ENCODE results near the gene SP140. TPM values are rescaled to one million over a fixed set of nuclear protein-coding genes. Genes with fewer than 3 reads are reported as not detected.

SP140 gene
- total and polyA plus RNA-seq, 2 experiments from 2014 or later: 0.24 to 0.70 TPM

DNA sequence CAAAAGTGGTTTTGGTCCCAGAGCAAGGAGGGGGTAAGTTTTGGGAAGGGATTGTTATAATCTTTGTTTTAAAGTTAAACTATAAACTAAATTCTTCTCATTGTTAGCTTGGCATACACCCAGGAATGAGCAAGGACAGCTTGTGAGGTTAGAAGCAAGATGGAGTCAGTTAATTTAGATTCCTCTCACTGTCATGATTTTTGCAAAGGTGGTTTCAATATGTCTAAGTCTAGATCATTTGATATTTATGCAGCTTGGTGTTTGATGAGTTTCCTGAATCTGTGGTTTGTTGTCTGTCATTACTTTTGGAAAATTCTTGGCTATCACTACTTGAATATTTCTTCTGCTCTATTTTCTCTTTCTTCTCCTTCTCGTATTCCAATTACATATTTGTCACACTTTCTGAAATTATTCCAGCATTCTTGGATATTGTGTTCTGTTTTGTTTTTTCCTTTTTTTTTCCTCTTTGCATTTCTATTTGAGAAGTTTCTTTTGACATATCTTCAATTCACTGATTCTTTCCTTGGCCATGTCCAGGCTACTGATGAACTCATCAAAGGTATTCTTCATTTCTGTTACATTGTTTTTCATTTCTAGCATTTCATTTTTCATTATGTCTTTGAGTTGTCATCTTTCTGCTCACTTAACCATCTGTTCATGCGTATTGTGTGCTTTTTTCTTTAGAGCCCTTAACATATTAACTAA lies 5.1 kb downstream of the SP140 start:
- Histone ChIP-seq H3K9me2 (ENCODE audit: insufficient read depth) (no peaks in the 10 kb centered on the region), H3K4me2 (no peak overlapping the region), H4K20me1 (replicated peaks; ENCODE audit: insufficient read depth) (no peaks in the 10 kb centered on the region), H3K4me1 (ENCODE audit: insufficient read depth) (0 out of 2 replicates have a peak, but pooled peaks cover 8% of the 10 kb centered on the region), H2AFZ (peak overlapping the region; percentile 54; the same call in 1 of the 2 replicates), H3K27ac (ENCODE audit: low read depth) (peak overlapping the region; percentile 46; the same call in 1 of the 2 replicates), H3F3A (replicated peaks; ENCODE audit: low read depth) (no peaks in the 10 kb centered on the region), H3K27me3 (ENCODE audit: insufficient read depth) (no peaks in the 10 kb centered on the region), H3K36me3 (ENCODE audit: insufficient read depth) (no peaks in the 10 kb centered on the region), H3K79me2 (replicated peaks; ENCODE audit: insufficient read depth) (no peaks in the 10 kb centered on the region), H3K4me3 (no peak overlapping the region)
- Mint-ChIP-seq H3K27me3 (ENCODE audit: insufficient read depth, low read depth, poor library complexity) (peaks cover 3% of the 10 kb centered on the region), H3K9me3 (peaks cover 19% of the 10 kb centered on the region), H3K36me3 (ENCODE audit: low read depth) (peaks cover 17% of the 10 kb centered on the region), H3K4me3 (no peak overlapping the region), H3K27ac (peak overlapping the region; percentile 92), H3K4me1 (peaks cover 9% of the 10 kb centered on the region; the same call in 2 of the 3 replicates)
- DNase-seq (ENCODE audit: low spot score) (no peak), ATAC-seq (no peak)
- TF ChIP-seq NANOG (IDR thresholded peaks at IDR 0.05; ENCODE audit: borderline replicate concordance) (no peak), ZNF114 (CRISPR knock-in tag; IDR thresholded peaks at IDR 0.05) (no peak), ZNF331 (CRISPR knock-in tag; IDR thresholded peaks at IDR 0.05; ENCODE audit: low read depth) (no peak), POLR2AphosphoS5 (IDR thresholded peaks at IDR 0.05; ENCODE audit: low read depth) (no peak), STAT1 (IDR thresholded peaks at IDR 0.05; ENCODE audit: unreplicated experiment) (no peak), EZH2phosphoT487 (IDR thresholded peaks at IDR 0.05; ENCODE audit: unreplicated experiment) (no peak), CTCF (conservative IDR thresholded peaks at IDR 0.05; ENCODE audit: low read depth in 2 of 2) (no peak), EZH2 (IDR thresholded peaks at IDR 0.05; ENCODE audit: low read depth, unreplicated experiment) (no peak), REST (IDR thresholded peaks at IDR 0.05; ENCODE audit: unreplicated experiment) (no peak), JUNB (IDR thresholded peaks at IDR 0.05; ENCODE audit: unreplicated experiment) (no peak), ETS1 (IDR thresholded peaks at IDR 0.05) (no peak), CREB1 (CRISPR knock-in tag; IDR thresholded peaks at IDR 0.05; ENCODE audit: low read depth) (no peak)
- TF ChIP-seq, protein P1, sequence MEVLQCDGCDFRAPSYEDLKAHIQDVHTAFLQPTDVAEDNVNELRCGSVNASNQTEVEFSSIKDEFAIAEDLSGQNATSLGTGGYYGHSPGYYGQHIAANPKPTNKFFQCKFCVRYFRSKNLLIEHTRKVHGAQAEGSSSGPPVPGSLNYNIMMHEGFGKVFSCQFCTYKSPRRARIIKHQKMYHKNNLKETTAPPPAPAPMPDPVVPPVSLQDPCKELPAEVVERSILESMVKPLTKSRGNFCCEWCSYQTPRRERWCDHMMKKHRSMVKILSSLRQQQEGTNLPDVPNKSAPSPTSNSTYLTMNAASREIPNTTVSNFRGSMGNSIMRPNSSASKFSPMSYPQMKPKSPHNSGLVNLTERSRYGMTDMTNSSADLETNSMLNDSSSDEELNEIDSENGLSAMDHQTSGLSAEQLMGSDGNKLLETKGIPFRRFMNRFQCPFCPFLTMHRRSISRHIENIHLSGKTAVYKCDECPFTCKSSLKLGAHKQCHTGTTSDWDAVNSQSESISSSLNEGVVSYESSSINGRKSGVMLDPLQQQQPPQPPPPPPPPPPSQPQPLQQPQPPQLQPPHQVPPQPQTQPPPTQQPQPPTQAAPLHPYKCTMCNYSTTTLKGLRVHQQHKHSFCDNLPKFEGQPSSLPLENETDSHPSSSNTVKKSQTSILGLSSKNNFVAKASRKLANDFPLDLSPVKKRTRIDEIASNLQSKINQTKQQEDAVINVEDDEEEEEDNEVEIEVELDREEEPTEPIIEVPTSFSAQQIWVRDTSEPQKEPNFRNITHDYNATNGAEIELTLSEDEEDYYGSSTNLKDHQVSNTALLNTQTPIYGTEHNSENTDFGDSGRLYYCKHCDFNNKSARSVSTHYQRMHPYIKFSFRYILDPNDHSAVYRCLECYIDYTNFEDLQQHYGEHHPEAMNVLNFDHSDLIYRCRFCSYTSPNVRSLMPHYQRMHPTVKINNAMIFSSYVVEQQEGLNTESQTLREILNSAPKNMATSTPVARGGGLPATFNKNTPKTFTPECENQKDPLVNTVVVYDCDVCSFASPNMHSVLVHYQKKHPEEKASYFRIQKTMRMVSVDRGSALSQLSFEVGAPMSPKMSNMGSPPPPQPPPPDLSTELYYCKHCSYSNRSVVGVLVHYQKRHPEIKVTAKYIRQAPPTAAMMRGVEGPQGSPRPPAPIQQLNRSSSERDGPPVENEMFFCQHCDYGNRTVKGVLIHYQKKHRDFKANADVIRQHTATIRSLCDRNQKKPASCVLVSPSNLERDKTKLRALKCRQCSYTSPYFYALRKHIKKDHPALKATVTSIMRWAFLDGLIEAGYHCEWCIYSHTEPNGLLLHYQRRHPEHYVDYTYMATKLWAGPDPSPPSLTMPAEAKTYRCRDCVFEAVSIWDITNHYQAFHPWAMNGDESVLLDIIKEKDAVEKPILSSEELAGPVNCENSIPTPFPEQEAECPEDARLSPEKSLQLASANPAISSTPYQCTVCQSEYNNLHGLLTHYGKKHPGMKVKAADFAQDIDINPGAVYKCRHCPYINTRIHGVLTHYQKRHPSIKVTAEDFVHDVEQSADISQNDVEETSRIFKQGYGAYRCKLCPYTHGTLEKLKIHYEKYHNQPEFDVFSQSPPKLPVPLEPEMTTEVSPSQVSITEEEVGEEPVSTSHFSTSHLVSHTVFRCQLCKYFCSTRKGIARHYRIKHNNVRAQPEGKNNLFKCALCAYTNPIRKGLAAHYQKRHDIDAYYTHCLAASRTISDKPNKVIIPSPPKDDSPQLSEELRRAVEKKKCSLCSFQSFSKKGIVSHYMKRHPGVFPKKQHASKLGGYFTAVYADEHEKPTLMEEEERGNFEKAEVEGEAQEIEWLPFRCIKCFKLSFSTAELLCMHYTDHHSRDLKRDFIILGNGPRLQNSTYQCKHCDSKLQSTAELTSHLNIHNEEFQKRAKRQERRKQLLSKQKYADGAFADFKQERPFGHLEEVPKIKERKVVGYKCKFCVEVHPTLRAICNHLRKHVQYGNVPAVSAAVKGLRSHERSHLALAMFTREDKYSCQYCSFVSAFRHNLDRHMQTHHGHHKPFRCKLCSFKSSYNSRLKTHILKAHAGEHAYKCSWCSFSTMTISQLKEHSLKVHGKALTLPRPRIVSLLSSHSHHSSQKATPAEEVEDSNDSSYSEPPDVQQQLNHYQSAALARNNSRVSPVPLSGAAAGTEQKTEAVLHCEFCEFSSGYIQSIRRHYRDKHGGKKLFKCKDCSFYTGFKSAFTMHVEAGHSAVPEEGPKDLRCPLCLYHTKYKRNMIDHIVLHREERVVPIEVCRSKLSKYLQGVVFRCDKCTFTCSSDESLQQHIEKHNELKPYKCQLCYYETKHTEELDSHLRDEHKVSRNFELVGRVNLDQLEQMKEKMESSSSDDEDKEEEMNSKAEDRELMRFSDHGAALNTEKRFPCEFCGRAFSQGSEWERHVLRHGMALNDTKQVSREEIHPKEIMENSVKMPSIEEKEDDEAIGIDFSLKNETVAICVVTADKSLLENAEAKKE (CRISPR knock-in tag; IDR thresholded peaks at IDR 0.05): no peak

All from GM23338 (cell line).